Tibial nerve (tissue), 4 donors: ENCODE results near the gene ADD2. TPM values are rescaled to one million over a fixed set of nuclear protein-coding genes. Genes with fewer than 3 reads are reported as not detected.

Source experiments
- DNase-seq, 2 donors: peaks; one replicate each; pipeline ENCODE4 v3.0.0-alpha.2; 2019; ENCODE audit warnings: low spot score in 2 of 2
- H3K27ac ChIP-seq, 4 donors: fragments of 200-600 bp; sonication (generic) in 3 of 4; one replicate each; pipeline ENCODE4 v1.5.1; 2017 to 2019; ENCODE audit warnings: mild to moderate bottlenecking in 1 of 4
- H3K27me3 ChIP-seq, 2 donors: fragments of 200-600 bp; sonication (generic) in 1 of 2; one replicate each; pipeline versions ENCODE4 v1.5.1 to v1.6.0; 2017 to 2019
- H3K36me3 ChIP-seq, 3 donors: fragments of 200-600 bp; sonication (generic); one replicate each; pipeline ENCODE4 v1.5.1; 2018 to 2019
- H3K4me1 ChIP-seq, 4 donors: fragments of 200-600 bp; sonication (generic) in 3 of 4; one replicate each; pipeline ENCODE4 v1.5.1; 2017 to 2019
- H3K4me3 ChIP-seq, 4 donors: fragments of 200-600 bp; sonication (generic) in 3 of 4; one replicate each; pipeline ENCODE4 v1.5.1; 2017 to 2019; ENCODE audit warnings: mild to moderate bottlenecking in 1 of 4, moderate library complexity in 1 of 4
- H3K9me3 ChIP-seq, 4 donors: fragments of 200-600 bp; sonication (generic) in 3 of 4; one replicate each; pipeline ENCODE4 v1.5.1; 2017 to 2019
- EP300 ChIP-seq, 2 donors: sonication (generic); formaldehyde crosslinking; IDR thresholded peaks; one replicate each; pipeline ENCODE4 v1.6.1; 2017; ENCODE audit warnings: antibody characterized with exemption in 2 of 2, mild to moderate bottlenecking in 1 of 2
- POLR2A ChIP-seq, 2 donors: fragments of 450-650 bp; IDR thresholded peaks; one replicate each; pipeline ENCODE4 v1.6.1; 2017; ENCODE audit warnings: antibody characterized with exemption in 2 of 2, mild to moderate bottlenecking in 2 of 2, moderate library complexity in 2 of 2
- WGBS, 2 donors: methylation state at CpG; one replicate each; pipeline ENCODE4 v1.1.5; 2018; 5-methylcytosine and 5-hydroxymethylcytosine counted together
- total RNA-seq, 4 donors: library from RNA; depleted of rRNA; stranded (reverse); fragments of >200 nt; gene quantifications; one replicate each; pipeline ENCODE4 v1.1.0, GENCODE V29; 2016
- TF ChIP-seq, protein P1 (sequence below), 5 experiments: fragments of 200-600 bp in 3 of 5; fragments of 450-650 bp in 2 of 5; sonication (generic) in 3 of 5; IDR thresholded peaks; one replicate each; pipeline ENCODE4 v1.5.1; 2016 to 2019; ENCODE audit warnings: antibody characterized with exemption in 5 of 5, mild to moderate bottlenecking in 3 of 5, moderate library complexity in 2 of 5

Gene ADD2
- total RNA-seq, 4 donors from 2014 or later = 0.63 to 6.0 (median 3.2) TPM

DNA sequence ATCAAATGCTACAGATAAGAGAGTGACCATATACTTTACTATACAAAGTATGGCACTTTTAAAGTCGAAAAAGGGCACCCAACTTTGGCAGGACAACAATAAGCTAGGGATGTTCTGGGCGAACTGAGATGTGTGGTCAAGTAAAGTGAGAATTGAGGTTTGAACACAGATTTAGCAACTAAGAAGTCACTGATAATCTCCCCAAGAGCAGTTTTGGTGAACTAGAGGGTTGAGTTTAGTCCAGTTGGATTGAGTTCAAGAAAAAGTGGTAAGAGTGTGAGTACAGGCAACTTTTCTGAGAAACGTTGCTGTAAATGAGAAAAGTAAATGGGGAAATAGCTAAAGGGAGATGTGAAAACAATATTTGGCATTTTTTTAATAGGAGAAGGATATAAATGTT, 148.8 kb downstream of the ADD2 start:
- Histone ChIP-seq H3K27ac (no peak overlapping the region), H3K9me3 (no peaks in the 10 kb centered on the region), H3K27me3 (no peaks in the 10 kb centered on the region), H3K36me3 (no peaks in the 10 kb centered on the region), H3K4me1 (no peaks in the 10 kb centered on the region), H3K4me3 (no peak overlapping the region)
- TF ChIP-seq, protein P1, sequence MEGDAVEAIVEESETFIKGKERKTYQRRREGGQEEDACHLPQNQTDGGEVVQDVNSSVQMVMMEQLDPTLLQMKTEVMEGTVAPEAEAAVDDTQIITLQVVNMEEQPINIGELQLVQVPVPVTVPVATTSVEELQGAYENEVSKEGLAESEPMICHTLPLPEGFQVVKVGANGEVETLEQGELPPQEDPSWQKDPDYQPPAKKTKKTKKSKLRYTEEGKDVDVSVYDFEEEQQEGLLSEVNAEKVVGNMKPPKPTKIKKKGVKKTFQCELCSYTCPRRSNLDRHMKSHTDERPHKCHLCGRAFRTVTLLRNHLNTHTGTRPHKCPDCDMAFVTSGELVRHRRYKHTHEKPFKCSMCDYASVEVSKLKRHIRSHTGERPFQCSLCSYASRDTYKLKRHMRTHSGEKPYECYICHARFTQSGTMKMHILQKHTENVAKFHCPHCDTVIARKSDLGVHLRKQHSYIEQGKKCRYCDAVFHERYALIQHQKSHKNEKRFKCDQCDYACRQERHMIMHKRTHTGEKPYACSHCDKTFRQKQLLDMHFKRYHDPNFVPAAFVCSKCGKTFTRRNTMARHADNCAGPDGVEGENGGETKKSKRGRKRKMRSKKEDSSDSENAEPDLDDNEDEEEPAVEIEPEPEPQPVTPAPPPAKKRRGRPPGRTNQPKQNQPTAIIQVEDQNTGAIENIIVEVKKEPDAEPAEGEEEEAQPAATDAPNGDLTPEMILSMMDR (IDR thresholded peaks at IDR 0.05) = no peak
- TF ChIP-seq EP300 (IDR thresholded peaks at IDR 0.05) (no peak), POLR2A (IDR thresholded peaks at IDR 0.05) (no peak)
- WGBS, 2 donors = 73% methylated on average over 3 of the region's 3 CpGs
- DNase-seq = no peak

DNA sequence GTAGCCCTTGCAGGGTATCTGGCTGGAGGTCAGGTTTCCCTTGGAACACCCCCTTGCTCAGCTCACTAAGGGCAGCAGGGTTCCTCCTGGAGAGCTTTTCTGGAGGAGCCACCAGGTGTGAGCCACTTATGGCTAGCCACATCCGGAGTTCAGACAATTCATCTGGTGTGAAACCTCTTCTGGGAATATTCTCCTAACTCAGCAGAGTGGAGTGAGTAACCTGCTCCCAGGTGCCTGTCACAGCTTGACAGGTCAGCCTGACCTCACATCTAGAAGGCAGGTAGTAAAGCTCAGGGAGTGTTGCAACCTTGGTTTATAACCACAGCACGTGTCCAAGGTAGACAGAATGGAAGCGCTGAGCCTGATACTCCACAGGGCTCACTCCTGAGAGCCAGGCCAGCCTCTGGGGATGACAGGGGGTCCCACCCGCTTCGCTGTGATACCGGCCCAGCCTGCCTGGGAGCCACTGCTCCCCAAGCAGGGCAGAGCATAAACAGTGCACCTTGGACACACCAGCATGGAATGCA, 151.8 kb downstream of the ADD2 start:
- no peak overlapping the region for H3K27ac ChIP-seq
- TF ChIP-seq, protein P1 (IDR thresholded peaks at IDR 0.05) = no peak
- TF ChIP-seq EP300 (IDR thresholded peaks at IDR 0.05) (no peak), POLR2A (IDR thresholded peaks at IDR 0.05) (no peak)
- no peaks in the 10 kb centered on the region for H3K4me1 ChIP-seq
- no peaks in the 10 kb centered on the region for H3K36me3 ChIP-seq
- DNase-seq = no peak
- 60 to 87% methylated on average over 1 to 6 of the region's 6 CpGs for WGBS, 2 donors
- no peaks in the 10 kb centered on the region for H3K9me3 ChIP-seq
- no peaks in the 10 kb centered on the region for H3K27me3 ChIP-seq
- no peak overlapping the region for H3K4me3 ChIP-seq

DNA sequence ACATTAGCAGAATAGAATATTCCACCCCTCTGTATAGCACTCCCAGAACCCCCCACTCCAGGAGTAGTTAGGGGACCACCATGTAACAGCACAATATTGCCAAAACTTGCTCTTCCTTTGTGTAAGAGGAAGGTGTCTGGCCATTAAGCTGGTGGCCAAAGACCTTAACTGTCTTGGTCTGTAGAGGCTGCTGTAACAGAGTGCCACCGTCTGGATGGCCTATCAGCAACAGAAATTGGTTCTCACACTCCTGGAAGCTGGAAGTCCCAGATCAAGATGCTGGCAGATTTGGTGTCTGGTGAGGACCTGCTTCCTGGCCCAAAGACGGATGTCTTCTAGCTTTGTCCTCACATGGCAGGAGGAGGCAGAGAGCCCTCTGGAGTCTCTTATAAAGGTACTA, 152.8 kb downstream of the ADD2 start:
- no peaks in the 10 kb centered on the region for H3K27me3 ChIP-seq
- no peaks in the 10 kb centered on the region for H3K4me1 ChIP-seq
- no peaks in the 10 kb centered on the region for H3K36me3 ChIP-seq
- no peak overlapping the region for H3K27ac ChIP-seq
- H3K4me3 ChIP-seq = no peak overlapping the region
- DNase-seq = no peak
- TF ChIP-seq EP300 (IDR thresholded peaks at IDR 0.05) = no peak
- TF ChIP-seq, protein P1 (IDR thresholded peaks at IDR 0.05) = no peak
- no peak for TF ChIP-seq POLR2A (IDR thresholded peaks at IDR 0.05)
- WGBS, 2 donors = 54 to 73% methylated on average over 2 of the region's 2 CpGs
- H3K9me3 ChIP-seq = no peaks in the 10 kb centered on the region

DNA sequence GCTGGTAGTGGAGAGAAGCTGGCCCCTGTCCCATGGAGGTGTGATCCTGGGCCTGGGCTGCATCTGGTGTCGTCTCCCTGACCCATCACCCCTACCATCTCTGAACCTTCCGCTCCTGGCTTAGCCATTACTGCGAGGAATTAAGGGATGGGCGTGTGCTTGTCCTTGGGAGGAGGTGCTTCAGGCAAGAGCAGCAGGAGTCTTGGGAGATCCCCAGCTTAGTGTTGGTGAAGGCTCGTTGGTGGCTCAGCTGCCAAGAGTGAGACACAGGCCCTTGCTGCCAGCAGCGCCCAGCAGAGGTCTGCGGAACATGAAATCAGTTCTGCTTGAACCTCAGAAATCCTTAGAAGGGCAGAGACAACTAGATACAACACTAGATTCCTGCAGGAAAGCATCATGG, 154.5 kb downstream of the ADD2 start:
- H3K27me3 ChIP-seq = no peaks in the 10 kb centered on the region
- H3K36me3 ChIP-seq = no peaks in the 10 kb centered on the region
- no peak overlapping the region for H3K27ac ChIP-seq
- TF ChIP-seq EP300 (IDR thresholded peaks at IDR 0.05) (no peak), POLR2A (IDR thresholded peaks at IDR 0.05) (no peak)
- TF ChIP-seq, protein P1 (IDR thresholded peaks at IDR 0.05) = no peak
- WGBS, 2 donors = 80 to 81% methylated on average over 7 of the region's 7 CpGs
- no peaks in the 10 kb centered on the region for H3K4me1 ChIP-seq
- no peak for DNase-seq
- no peak overlapping the region for H3K4me3 ChIP-seq
- H3K9me3 ChIP-seq = no peaks in the 10 kb centered on the region

DNA sequence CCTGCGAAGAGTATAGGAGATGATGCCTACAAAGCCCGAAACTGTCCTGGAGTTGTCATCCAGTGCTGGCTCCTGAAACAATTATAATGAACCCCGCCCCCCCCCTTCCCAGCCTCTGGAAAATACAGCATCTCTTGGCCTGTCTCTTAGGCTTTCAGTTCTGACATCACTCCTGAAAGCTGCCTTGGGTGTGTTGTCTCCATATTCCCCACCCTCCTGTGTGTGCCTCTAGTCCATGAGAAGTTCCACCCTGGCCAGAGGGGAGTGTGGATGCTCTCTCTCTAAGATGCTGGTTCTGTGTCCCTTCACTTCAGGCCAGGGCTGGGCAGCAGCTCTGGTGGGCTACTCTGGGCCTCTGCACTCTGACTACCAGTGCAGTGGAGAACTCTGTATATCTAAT, 155.4 kb downstream of the ADD2 start:
- no peak for DNase-seq
- 91 to 94% methylated on average over 3 of the region's 3 CpGs for whole genome bisulfite sequencing, 2 donors

More for the DNA sequence above, 155.4 kb downstream of the ADD2 start:
- TF ChIP-seq, protein P1 (IDR thresholded peaks at IDR 0.05) = no peak
- TF ChIP-seq EP300 (IDR thresholded peaks at IDR 0.05) (no peak), POLR2A (IDR thresholded peaks at IDR 0.05) (no peak)
- no peak overlapping the region for H3K4me3 ChIP-seq
- no peaks in the 10 kb centered on the region for H3K9me3 ChIP-seq
- H3K27me3 ChIP-seq = no peaks in the 10 kb centered on the region
- H3K27ac ChIP-seq = no peak overlapping the region
- H3K4me1 ChIP-seq = no peaks in the 10 kb centered on the region
- H3K36me3 ChIP-seq = no peaks in the 10 kb centered on the region
